ENCODE data around the gene TRIM59.

DNA sequence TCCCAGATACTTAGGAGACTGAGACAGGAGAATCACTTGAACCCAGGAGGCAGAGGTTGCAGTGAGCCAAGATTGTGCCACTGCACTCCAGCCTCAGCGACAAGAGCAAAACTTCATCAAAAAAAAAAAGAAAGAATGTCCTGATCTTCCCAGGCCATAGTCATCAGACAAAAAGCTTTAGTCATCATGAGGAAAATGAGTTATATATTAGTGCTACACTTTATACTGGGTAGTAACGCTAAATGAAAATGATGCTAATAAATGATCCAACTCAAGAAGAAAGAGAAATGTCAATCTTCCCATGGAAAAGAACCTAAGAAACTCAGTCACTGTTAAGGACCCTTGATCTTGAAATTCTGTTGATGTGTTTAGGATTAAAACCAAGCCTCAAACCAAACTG is 26.3 kb upstream of the TRIM59 start:
- TF ChIP-seq SPI1 (IDR thresholded peaks at IDR 0.05; ENCODE audit: borderline replicate concordance, low read depth, low read length) (no peak), CTCF (IDR thresholded peaks at IDR 0.05 in 2 of 3, conservative IDR thresholded peaks at IDR 0.05 in 1 of 3; ENCODE audit: insufficient read depth in 2 of 3, low read depth in 1 of 3, low read length in 3 of 3) (no peak), GTF2F1 (IDR thresholded peaks at IDR 0.05; ENCODE audit: low read depth, low read length) (no peak), LCOR (CRISPR knock-in tag; IDR thresholded peaks at IDR 0.05) (no peak)
- TF ChIP-seq, protein P1, sequence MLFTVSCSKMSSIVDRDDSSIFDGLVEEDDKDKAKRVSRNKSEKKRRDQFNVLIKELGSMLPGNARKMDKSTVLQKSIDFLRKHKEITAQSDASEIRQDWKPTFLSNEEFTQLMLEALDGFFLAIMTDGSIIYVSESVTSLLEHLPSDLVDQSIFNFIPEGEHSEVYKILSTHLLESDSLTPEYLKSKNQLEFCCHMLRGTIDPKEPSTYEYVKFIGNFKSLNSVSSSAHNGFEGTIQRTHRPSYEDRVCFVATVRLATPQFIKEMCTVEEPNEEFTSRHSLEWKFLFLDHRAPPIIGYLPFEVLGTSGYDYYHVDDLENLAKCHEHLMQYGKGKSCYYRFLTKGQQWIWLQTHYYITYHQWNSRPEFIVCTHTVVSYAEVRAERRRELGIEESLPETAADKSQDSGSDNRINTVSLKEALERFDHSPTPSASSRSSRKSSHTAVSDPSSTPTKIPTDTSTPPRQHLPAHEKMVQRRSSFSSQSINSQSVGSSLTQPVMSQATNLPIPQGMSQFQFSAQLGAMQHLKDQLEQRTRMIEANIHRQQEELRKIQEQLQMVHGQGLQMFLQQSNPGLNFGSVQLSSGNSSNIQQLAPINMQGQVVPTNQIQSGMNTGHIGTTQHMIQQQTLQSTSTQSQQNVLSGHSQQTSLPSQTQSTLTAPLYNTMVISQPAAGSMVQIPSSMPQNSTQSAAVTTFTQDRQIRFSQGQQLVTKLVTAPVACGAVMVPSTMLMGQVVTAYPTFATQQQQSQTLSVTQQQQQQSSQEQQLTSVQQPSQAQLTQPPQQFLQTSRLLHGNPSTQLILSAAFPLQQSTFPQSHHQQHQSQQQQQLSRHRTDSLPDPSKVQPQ (CRISPR knock-in tag; IDR thresholded peaks at IDR 0.05; ENCODE audit: borderline replicate concordance), result no peak
